BLaER1 treated with 17β-estradiol and CSF1 and Interleukin-3, amounts not matched to agents 10 nM and 100 nM (cell line): ENCODE results near the gene GNG7.

Experiments used
- H3K27ac ChIP-seq, 11 experiments: shearing (Covaris generic); formaldehyde crosslinking; 2 replicates each; pipeline ENCODE4 v1.8.1; 2022
- H3K27me3 ChIP-seq, 11 experiments: shearing (Covaris generic); formaldehyde crosslinking; 2 replicates each; pipeline ENCODE4 v1.8.1; 2022
- H3K36me3 ChIP-seq, 11 experiments: shearing (Covaris generic); formaldehyde crosslinking; 2 replicates each; pipeline ENCODE4 v1.8.1; 2022
- H3K4me1 ChIP-seq, 10 experiments: shearing (Covaris generic); formaldehyde crosslinking; 2 replicates each; pipeline ENCODE4 v1.8.1; 2022
- H3K4me2 ChIP-seq, 11 experiments: shearing (Covaris generic); formaldehyde crosslinking; 2 replicates each; pipeline ENCODE4 v1.8.1; 2022
- H3K4me3 ChIP-seq, 10 experiments: shearing (Covaris generic); formaldehyde crosslinking; 2 replicates each; pipeline ENCODE4 v1.8.1; 2022
- H3K9ac ChIP-seq, 11 experiments: shearing (Covaris generic); formaldehyde crosslinking; 2 replicates each; pipeline ENCODE4 v1.8.1; 2022
- H3K9me3 ChIP-seq, 11 experiments: shearing (Covaris generic); formaldehyde crosslinking; replicated peaks in 1 of 11; 2 replicates each; pipeline ENCODE4 v1.8.1; 2022
- H4K20me1 ChIP-seq, 11 experiments: shearing (Covaris generic); formaldehyde crosslinking; 2 replicates each; pipeline ENCODE4 v1.8.1; 2022
- Cebpa-rat ChIP-seq, 11 experiments: shearing (Covaris generic); IDR thresholded peaks; 2 replicates each; pipeline ENCODE4 v1.8.1; 2022

Gene GNG7

GRCh38 chr19:2736550-2737190 lies 34.2 kb upstream of the GNG7 start:
- H3K36me3 ChIP-seq = peaks cover 40 to 64% (median 55%) of the 10 kb centered on the region in 11 experiments
- H3K27ac ChIP-seq = no peak overlapping the region
- no peak overlapping the region for H3K9ac ChIP-seq
- H3K4me3 ChIP-seq = no peak overlapping the region
- peak in 10 of 11 experiments; percentile 22 to 92 (median 54); a peak in 12 of 22 replicates for TF ChIP-seq Cebpa-rat (IDR thresholded peaks at IDR 0.05)
- peaks cover 12 to 59% (median 42%) of the 10 kb centered on the region in 10 experiments for H3K4me1 ChIP-seq
- H4K20me1 ChIP-seq = peaks cover 5 to 76% (median 57%) of the 10 kb centered on the region in 11 experiments; a peak in 20 of 22 replicates
- H3K9me3 ChIP-seq = peaks cover 0 to 14% (median 10%) of the 10 kb centered on the region in 11 experiments; a peak in 16 of 22 replicates
- no peak overlapping the region for H3K4me2 ChIP-seq
- no peaks in the 10 kb centered on the region; a peak in 2 of 22 replicates for H3K27me3 ChIP-seq

DNA sequence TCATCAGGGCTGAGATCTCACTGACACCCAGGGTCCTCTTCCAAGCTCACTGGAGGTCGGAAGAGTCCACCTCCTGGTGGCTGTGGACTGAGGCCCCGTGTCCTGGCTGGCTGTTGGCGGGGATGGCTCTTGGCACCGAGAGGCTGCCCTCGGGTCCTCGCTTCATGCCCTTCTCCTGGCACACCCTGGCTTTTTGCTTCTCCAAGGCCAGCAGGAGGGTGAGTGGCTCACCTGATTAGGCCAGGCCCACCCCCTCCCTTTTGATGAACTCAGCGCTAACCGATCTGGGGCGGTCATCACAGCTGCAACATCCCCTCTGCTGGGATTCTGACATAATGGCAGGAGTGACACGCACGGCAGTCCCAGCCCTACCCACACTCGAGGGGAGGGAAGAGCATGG lies 32.9 kb upstream of the GNG7 start:
- Histone ChIP-seq H3K27ac (0 out of 22 replicates have a peak overlapping the region, but pooled peaks of 1 of the 11 experiments have one; percentile 7), H3K9me3 (peaks cover 0 to 14% (median 10%) of the 10 kb centered on the region in 11 experiments; a peak in 16 of 22 replicates), H3K9ac (peak overlapping the region in 3 of 11 experiments; percentile 24 to 44 (median 30); a peak in 2 of 22 replicates), H3K4me3 (no peak overlapping the region), H3K27me3 (no peaks in the 10 kb centered on the region), H3K4me2 (peak overlapping the region in 10 of 11 experiments; percentile 2 to 85 (median 74); a peak in 19 of 22 replicates), H4K20me1 (peaks cover 5 to 89% (median 62%) of the 10 kb centered on the region in 11 experiments; a peak in 20 of 22 replicates), H3K36me3 (peaks cover 40 to 75% (median 59%) of the 10 kb centered on the region in 11 experiments), H3K4me1 (peaks cover 12 to 71% (median 54%) of the 10 kb centered on the region in 10 experiments)
- no peak for TF ChIP-seq Cebpa-rat (IDR thresholded peaks at IDR 0.05)

DNA sequence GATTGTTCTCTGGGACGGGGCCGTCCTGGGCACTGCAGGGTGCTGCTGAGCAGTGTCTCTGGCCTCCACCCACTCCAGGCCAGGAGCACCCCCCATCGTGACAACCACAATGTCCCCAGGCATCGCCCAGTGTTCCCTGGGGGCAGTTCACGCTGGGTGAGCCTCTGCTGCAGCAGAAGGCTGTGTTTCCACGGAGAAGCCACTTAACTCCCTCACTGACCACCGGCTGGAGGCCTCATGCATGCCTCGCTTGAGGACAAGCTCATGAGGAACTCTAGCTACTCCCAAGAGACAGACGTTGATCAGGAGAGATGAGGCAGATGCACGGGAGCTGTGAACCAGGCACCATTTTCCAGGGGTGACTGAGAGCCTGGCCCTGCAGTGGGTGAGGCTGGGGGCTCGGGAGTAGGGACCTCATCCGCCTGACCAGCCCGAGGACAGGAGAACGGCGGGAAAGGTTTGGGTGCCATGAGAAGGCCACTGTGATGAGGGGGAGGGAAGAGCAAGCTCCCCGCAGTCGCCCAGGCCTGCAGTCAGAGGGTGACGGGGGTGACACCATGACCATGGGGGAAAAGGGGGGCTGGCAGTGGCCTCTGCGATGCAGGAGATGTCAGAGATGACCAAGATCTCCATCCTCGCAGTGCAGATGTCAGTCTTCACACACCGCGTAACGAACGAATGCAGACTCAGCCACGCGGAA lies 32.2 kb upstream of the GNG7 start:
- Histone ChIP-seq H3K4me2 (peak overlapping the region in 10 of 11 experiments; percentile 2 to 85 (median 74); a peak in 19 of 22 replicates), H3K4me3 (no peak overlapping the region), H3K9ac (peak overlapping the region in 6 of 11 experiments; percentile 5 to 44 (median 27); a peak in 5 of 22 replicates), H3K27me3 (no peaks in the 10 kb centered on the region), H3K36me3 (peaks cover 40 to 75% (median 59%) of the 10 kb centered on the region in 11 experiments), H3K9me3 (peaks cover 0 to 14% (median 10%) of the 10 kb centered on the region in 11 experiments; a peak in 16 of 22 replicates), H3K4me1 (peaks cover 12 to 74% (median 60%) of the 10 kb centered on the region in 10 experiments), H3K27ac (0 out of 22 replicates have a peak overlapping the region, but pooled peaks of 1 of the 11 experiments have one; percentile 7), H4K20me1 (peaks cover 5 to 95% (median 62%) of the 10 kb centered on the region in 11 experiments; a peak in 20 of 22 replicates)
- TF ChIP-seq Cebpa-rat (IDR thresholded peaks at IDR 0.05) = no peak

GRCh38 chr19:2733930-2734588 lies 31.6 kb upstream of the GNG7 start:
- Histone ChIP-seq H3K4me2 (peak overlapping the region in 10 of 11 experiments; percentile 2 to 85 (median 74); a peak in 19 of 22 replicates), H3K4me1 (peaks cover 10 to 77% (median 64%) of the 10 kb centered on the region in 10 experiments), H3K9ac (peak overlapping the region in 4 of 11 experiments; percentile 5 to 44 (median 30); a peak in 4 of 22 replicates), H3K36me3 (peaks cover 40 to 75% (median 59%) of the 10 kb centered on the region in 11 experiments), H3K27ac (no peak overlapping the region), H3K9me3 (peaks cover 0 to 14% (median 10%) of the 10 kb centered on the region in 11 experiments; a peak in 16 of 22 replicates), H4K20me1 (peaks cover 5 to 95% (median 62%) of the 10 kb centered on the region in 11 experiments; a peak in 20 of 22 replicates), H3K27me3 (no peaks in the 10 kb centered on the region), H3K4me3 (no peak overlapping the region)
- no peak for TF ChIP-seq Cebpa-rat (IDR thresholded peaks at IDR 0.05)

DNA sequence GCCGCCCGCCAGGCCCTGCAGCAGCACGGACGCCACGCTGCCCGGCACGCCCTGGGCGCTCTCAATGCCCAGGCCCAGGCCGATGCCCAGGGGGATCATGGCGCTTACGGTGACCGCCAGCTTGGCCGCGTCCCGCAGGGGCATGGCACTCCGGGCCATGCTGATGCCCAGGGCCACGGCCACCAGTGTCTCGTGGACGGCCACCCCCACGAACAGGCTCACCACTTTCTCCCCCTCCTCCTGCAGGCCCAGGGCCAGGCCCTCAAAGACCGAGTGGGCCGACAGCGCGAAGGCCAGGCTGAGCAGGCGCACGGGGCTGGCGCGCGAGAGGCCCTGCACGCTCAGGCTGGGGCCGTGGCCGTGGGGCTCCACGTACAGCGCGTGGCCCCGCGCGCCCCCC lies 30.4 kb upstream of the GNG7 start:
- no peak for TF ChIP-seq Cebpa-rat (IDR thresholded peaks at IDR 0.05)
- H3K9ac ChIP-seq = no peak overlapping the region
- H3K9me3 ChIP-seq = peaks cover 0 to 14% (median 10%) of the 10 kb centered on the region in 11 experiments; a peak in 16 of 22 replicates
- no peak overlapping the region for H3K27ac ChIP-seq
- peaks cover 0 to 79% (median 65%) of the 10 kb centered on the region in 10 experiments; a peak in 19 of 20 replicates for H3K4me1 ChIP-seq
- no peak overlapping the region for H3K4me2 ChIP-seq
- no peak overlapping the region for H3K4me3 ChIP-seq
- peaks cover 40 to 75% (median 59%) of the 10 kb centered on the region in 11 experiments for H3K36me3 ChIP-seq
- peaks cover 5 to 94% (median 62%) of the 10 kb centered on the region in 11 experiments; a peak in 21 of 22 replicates for H4K20me1 ChIP-seq
- peaks cover 0 to 5% (median 0%) of the 10 kb centered on the region in 11 experiments; a peak in 2 of 22 replicates for H3K27me3 ChIP-seq

- H3K9me3 ChIP-seq = peaks cover 0 to 14% (median 10%) of the 10 kb centered on the region in 11 experiments; a peak in 16 of 22 replicates
- H3K4me3 ChIP-seq = no peak overlapping the region
- peaks cover 0 to 11% (median 0%) of the 10 kb centered on the region in 11 experiments; a peak in 6 of 22 replicates for H3K27me3 ChIP-seq
- H4K20me1 ChIP-seq = peaks cover 5 to 96% (median 67%) of the 10 kb centered on the region in 11 experiments; a peak in 21 of 22 replicates
- peak overlapping the region in 4 of 11 experiments; percentile 3 to 44 (median 21); a peak in 4 of 22 replicates for H3K9ac ChIP-seq
- no peak overlapping the region for H3K4me2 ChIP-seq
- H3K36me3 ChIP-seq = peaks cover 36 to 68% (median 55%) of the 10 kb centered on the region in 11 experiments
- TF ChIP-seq Cebpa-rat (IDR thresholded peaks at IDR 0.05) = no peak
- H3K27ac ChIP-seq = no peak overlapping the region; a peak in 1 of 22 replicates
- peaks cover 1 to 85% (median 71%) of the 10 kb centered on the region in 10 experiments; a peak in 19 of 20 replicates for H3K4me1 ChIP-seq
These were observed 29.7 kb upstream of the GNG7 start for GRCh38 chr19:2732157-2732725.

GRCh38 chr19:2731181-2731995 lies 28.9 kb upstream of the GNG7 start:
- Histone ChIP-seq H3K9me3 (peaks cover 0 to 6% (median 2%) of the 10 kb centered on the region in 11 experiments; a peak in 16 of 22 replicates), H3K4me2 (peak overlapping the region in 8 of 11 experiments; percentile 11 to 87 (median 38); a peak in 13 of 22 replicates), H3K9ac (peak overlapping the region in 5 of 11 experiments; percentile 19 to 44 (median 25); a peak in 6 of 22 replicates), H3K4me3 (no peak overlapping the region), H3K4me1 (peaks cover 10 to 92% (median 77%) of the 10 kb centered on the region in 10 experiments), H4K20me1 (peaks cover 5 to 96% (median 66%) of the 10 kb centered on the region in 11 experiments; a peak in 21 of 22 replicates), H3K36me3 (peaks cover 27 to 60% (median 47%) of the 10 kb centered on the region in 11 experiments), H3K27me3 (peaks cover 0 to 20% (median 0%) of the 10 kb centered on the region in 11 experiments; a peak in 8 of 22 replicates), H3K27ac (peak overlapping the region in 1 of 11 experiments; percentile 14; a peak in 2 of 22 replicates)
- no peak for TF ChIP-seq Cebpa-rat (IDR thresholded peaks at IDR 0.05)
